IPS-15b (cell line): Measurements from ENCODE around the gene SLC9A9.

Experiments used
- H3K27me3 ChIP-seq: one replicate; pipeline ENCODE4 v1.6.1; 2013; ENCODE audit warnings: low read length; ENCODE audit not compliant: control insufficient read depth, insufficient read depth
- H3K36me3 ChIP-seq: one replicate; pipeline ENCODE4 v1.6.1; 2013; ENCODE audit warnings: low read length; ENCODE audit not compliant: control insufficient read depth, insufficient read depth
- H3K4me1 ChIP-seq: one replicate; pipeline ENCODE4 v1.6.1; 2013; ENCODE audit warnings: mild to moderate bottlenecking, low read length; ENCODE audit not compliant: control insufficient read depth, insufficient read depth
- H3K4me3 ChIP-seq: one replicate; pipeline ENCODE4 v1.5.1; 2013; ENCODE audit warnings: low read depth, low read length
- H3K9ac ChIP-seq: one replicate; pipeline ENCODE4 v1.6.1; 2013; ENCODE audit warnings: low read depth, mild to moderate bottlenecking, low read length
- H3K9me3 ChIP-seq: one replicate; pipeline ENCODE4 v1.6.1; 2013; ENCODE audit warnings: mild to moderate bottlenecking, low read length; ENCODE audit not compliant: control insufficient read depth, insufficient read depth

Gene SLC9A9

DNA sequence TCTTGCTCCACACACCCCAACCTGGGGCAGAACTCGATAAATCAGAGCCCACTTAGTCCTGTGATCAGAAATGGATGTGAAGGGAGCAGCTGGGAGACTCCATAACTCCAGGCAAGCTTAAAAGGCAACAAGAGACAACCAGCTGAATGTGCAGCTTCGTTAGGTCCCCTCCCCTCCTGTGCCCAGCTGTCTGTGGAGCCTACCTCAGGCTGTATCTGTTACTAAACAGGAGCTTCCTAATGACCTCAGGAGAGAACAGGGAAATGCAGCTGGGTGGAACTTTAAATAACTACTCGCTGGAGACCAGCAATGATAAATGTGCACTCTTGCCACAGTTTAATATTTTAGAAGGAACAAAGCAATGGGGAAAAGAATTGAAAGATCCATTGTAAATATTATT, 25.9 kb downstream of the SLC9A9 start:
- Histone ChIP-seq H3K9me3 (no peaks in the 10 kb centered on the region), H3K4me1 (no peaks in the 10 kb centered on the region), H3K27me3 (no peaks in the 10 kb centered on the region), H3K4me3 (no peak overlapping the region), H3K9ac (no peak overlapping the region), H3K36me3 (no peaks in the 10 kb centered on the region)

DNA sequence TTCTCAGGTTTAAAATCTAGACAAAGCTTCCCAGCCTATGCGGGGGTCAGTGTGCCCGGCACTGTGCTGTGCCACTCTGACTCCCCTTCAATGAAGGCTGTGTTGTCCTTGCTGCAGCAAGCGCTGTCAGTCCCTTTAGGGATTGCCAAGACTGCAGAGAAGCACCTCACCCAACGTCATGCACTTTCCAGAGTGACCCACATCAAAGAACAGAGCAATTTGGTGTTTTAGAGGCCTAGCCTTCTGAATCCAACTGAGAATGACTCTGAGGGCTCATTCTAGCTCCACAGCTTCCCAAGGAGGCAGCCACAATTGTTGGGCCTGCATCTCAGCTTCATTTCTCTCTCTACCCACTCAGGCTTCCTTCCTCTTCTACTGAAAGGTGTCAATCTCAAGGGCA, 26.4 kb downstream of the SLC9A9 start:
- no peaks in the 10 kb centered on the region for H3K4me1 ChIP-seq
- no peaks in the 10 kb centered on the region for H3K36me3 ChIP-seq
- H3K9me3 ChIP-seq: no peaks in the 10 kb centered on the region
- H3K27me3 ChIP-seq: no peaks in the 10 kb centered on the region
- H3K4me3 ChIP-seq: no peak overlapping the region
- no peak overlapping the region for H3K9ac ChIP-seq

DNA sequence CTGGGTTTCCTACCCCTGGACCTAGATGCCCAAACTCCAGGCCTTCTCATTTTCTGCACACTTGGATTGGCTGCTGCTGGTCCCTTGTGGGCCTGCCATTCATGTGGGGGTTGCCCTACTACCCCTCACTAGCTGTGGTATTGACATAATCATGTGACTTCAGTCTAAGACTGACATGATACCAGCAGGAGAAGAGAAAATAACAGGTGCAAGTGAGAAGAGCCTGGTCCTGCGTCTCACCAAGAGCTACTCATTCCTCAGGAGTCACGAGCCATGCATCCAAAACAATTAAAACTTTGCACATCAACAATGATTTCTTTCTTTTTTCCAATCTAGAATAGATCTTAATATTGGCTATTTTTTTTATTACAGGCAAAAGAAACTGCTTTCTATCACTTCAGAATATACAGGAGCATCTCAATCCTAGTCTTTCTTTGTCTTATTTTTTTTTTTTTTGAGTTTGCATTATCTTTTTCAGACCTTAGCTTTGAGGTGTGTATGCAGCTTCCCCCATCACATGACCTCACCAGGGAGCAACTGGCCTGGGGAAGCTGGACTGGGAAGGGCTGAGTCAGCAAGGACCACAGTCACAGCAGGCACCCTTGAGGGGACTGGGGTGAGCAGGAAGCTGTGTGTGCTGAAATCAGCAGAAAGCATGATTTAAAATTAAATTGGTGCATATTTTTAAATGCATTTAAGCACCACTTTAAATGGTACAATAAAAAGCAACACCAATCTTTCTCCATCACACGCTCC, 27.6 kb downstream of the SLC9A9 start:
- Histone ChIP-seq H3K9ac (no peak overlapping the region), H3K27me3 (no peaks in the 10 kb centered on the region), H3K4me1 (no peaks in the 10 kb centered on the region)

DNA sequence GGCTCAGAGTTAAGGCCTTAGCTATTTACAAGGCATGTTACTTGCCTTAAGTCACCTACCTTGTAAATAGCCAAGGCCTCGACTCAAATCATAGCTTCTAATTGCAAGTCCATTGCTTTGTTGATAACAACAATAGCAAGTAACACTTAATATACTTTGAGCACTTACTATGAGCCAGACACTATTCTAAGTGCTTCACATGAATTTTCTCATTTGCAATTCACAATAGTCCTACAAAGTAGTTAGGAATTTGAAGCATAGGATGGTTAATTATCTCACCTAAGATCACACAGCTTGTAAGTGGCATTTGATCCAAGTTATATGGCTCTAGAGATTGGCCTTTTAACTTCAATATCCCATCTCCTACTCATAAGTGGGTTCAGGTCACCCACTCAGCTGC, 28.4 kb downstream of the SLC9A9 start:
- no peaks in the 10 kb centered on the region for H3K4me1 ChIP-seq

More for the DNA sequence above, 27.6 kb downstream of the SLC9A9 start:
- H3K36me3 ChIP-seq: no peaks in the 10 kb centered on the region
- H3K4me3 ChIP-seq: no peak overlapping the region
- H3K9me3 ChIP-seq: no peaks in the 10 kb centered on the region

DNA sequence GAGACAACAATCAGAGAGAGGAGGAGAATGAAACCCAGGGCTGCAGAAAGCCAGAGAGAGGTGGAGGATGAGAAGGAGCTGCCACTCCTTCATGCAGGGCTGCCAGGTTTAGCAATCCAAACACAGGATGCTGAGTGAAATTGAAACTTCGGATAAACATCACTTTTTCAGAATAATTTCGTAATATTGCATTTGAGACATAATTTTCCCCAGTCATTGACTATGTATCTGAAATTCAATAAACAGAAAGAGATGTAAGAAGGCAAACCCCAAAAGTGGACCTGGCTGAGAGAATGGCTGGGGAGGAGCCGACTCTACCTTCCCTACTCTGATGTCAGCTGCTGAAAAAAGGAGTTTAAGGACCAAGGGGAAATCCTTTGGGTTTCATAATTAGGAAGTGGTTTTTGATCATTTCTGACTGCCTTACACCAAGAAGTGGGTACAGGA, 33.8 kb downstream of the SLC9A9 start:
- no peaks in the 10 kb centered on the region for H3K4me1 ChIP-seq
- no peaks in the 10 kb centered on the region for H3K9me3 ChIP-seq
- H3K4me3 ChIP-seq: no peak overlapping the region
- no peaks in the 10 kb centered on the region for H3K27me3 ChIP-seq
- no peak overlapping the region for H3K9ac ChIP-seq
- no peaks in the 10 kb centered on the region for H3K36me3 ChIP-seq

More for the DNA sequence above, 28.4 kb downstream of the SLC9A9 start:
- Histone ChIP-seq H3K9me3 (no peaks in the 10 kb centered on the region), H3K36me3 (no peaks in the 10 kb centered on the region), H3K27me3 (no peaks in the 10 kb centered on the region), H3K9ac (no peak overlapping the region), H3K4me3 (no peak overlapping the region)

DNA sequence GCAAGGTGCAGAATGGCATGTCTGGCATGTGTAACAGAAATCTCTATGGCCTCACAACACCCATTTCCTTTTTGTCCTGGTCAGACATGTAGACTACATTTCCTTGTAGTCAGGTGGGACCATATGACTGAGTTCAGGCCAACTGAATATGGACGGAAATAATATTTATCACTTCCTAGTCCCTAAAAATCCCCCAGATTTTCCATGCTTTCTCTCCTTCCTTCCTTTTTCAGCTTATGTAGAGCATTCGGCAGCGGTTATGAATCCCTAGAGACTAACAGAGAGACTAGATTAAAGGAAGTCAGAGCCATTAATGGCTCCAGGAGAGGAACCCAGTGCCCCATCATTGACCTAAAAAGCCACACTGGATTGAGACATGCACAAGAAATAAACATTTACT, 35.8 kb downstream of the SLC9A9 start:
- no peaks in the 10 kb centered on the region for H3K27me3 ChIP-seq
- H3K36me3 ChIP-seq: no peaks in the 10 kb centered on the region
- H3K4me1 ChIP-seq: no peaks in the 10 kb centered on the region
- no peaks in the 10 kb centered on the region for H3K9me3 ChIP-seq
- no peak overlapping the region for H3K4me3 ChIP-seq
- no peak overlapping the region for H3K9ac ChIP-seq

DNA sequence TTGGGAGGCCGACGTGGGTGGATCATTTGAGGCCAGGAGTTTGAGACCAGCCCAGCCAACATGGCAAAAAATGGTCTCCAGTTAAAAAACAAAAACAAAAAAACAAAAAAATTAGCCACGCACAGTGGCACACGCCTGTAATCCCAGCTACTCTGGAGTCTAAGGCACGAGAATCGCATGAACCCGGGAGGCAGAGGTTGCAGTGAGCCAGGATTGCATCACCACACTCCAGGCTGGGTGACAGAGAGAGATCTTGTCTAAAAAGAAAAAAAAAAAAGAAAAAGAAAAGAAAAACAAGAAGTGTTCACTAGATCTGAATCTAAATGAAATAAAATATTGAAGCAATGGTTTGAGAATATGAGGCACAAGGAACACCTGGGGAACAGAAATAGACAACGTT, 36.7 kb downstream of the SLC9A9 start:
- Histone ChIP-seq H3K9me3 (no peaks in the 10 kb centered on the region), H3K27me3 (no peaks in the 10 kb centered on the region), H3K9ac (no peak overlapping the region)

DNA sequence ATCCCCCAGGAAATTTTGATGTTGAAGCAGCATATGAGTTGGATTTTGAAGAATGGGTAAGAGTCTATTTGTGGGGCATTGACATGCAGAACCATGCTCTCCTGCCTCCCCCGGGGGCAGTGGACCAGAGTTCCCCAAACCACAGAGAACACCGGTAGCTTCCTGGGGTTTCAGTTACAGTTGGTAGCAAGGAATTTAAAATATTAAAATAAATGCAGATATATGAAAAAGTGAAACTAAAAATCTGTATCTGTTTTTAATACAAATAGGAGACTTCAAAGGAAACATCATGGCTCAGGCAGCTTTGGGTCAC, 37.4 kb downstream of the SLC9A9 start:
- Histone ChIP-seq H3K4me1 (peaks cover 2% of the 10 kb centered on the region), H3K9me3 (no peaks in the 10 kb centered on the region)

More for the DNA sequence above, 36.7 kb downstream of the SLC9A9 start:
- H3K4me3 ChIP-seq: no peak overlapping the region
- H3K36me3 ChIP-seq: no peaks in the 10 kb centered on the region
- H3K4me1 ChIP-seq: no peaks in the 10 kb centered on the region

DNA sequence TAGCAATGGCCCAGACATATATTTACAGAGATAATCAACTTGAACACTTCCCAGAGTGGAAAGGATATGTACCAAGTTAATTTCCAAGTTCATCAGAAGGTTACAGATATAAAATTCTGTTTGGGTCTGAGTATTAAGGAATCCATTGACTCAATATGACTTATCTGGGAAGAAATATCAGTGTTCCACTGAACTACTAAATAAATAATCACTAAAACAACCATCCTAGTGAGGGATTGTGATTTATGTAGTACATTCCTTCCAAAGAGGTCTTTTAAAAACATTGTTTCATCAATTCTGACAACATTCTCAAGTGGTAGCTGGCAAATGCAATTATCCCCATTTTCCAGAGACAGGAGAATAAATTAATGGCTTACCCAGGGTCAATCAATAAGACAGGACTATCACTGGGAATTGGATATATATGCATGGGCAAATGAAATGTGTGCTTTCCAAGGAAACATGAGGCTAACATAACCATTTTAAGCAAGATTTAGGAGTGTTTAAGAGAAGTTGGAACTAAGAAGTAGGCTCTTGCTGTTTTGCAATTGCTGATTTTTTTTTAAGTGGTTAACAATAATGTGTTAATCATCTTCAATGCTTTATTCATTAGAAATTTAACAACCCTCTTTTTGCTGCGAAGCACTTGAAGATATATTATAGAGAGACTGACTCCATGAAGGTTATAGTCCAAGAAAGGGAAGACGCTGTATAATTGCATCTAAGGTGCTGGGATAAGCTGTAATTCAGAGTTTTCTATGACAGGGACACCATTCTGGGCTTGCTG, 37.9 kb downstream of the SLC9A9 start:
- Histone ChIP-seq H3K4me3 (no peak overlapping the region), H3K9ac (no peak overlapping the region), H3K9me3 (no peaks in the 10 kb centered on the region), H3K36me3 (no peaks in the 10 kb centered on the region), H3K27me3 (no peaks in the 10 kb centered on the region), H3K4me1 (peaks cover 2% of the 10 kb centered on the region)

More for the DNA sequence above, 37.4 kb downstream of the SLC9A9 start:
- Histone ChIP-seq H3K36me3 (no peaks in the 10 kb centered on the region), H3K9ac (no peak overlapping the region), H3K4me3 (no peak overlapping the region), H3K27me3 (no peaks in the 10 kb centered on the region)

DNA sequence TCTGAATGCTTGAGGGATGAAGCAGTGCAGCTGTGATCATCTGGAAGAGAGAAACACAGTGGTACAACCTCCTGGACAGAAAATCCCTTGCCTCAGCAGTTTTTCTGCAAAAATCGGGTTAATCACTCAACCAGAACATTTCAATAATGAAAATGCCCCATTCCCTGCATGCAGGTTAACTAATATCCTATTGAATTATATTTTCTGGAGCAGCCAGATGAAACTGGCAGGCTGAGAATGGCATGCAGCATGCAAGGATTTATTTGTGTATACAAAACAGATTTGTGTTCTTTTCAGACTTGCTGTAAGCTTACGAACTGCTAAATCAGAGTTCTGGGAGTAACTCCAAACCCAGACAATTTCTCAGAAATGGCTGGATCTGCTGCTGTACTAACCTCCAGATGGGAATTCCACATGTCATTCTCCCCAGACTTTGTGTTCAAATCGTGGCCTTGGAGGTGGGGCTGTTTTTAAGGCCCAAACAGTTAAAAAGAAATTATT, 39.1 kb downstream of the SLC9A9 start:
- H3K27me3 ChIP-seq: no peaks in the 10 kb centered on the region
- H3K4me3 ChIP-seq: no peak overlapping the region
- H3K36me3 ChIP-seq: no peaks in the 10 kb centered on the region
- H3K9me3 ChIP-seq: no peaks in the 10 kb centered on the region
- H3K9ac ChIP-seq: no peak overlapping the region
- H3K4me1 ChIP-seq: peaks cover 2% of the 10 kb centered on the region

DNA sequence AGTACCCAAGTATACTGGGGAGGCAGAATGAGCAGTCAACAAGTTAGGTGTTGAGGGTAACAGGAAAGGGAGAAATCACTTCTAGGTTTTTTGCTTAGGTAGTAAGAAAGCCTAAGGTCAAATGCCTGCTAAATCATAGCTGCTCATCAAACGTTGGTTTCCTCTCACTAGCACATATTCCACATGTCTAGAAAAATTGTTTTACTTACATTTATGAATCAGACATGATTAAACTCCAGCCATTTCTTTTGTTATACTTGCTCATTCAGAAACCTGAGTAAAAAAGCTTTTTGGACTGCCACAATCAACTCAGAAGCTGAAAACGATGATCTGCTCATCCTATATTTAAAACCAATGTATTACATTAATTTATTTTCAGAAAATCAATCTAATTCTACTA, 40.2 kb downstream of the SLC9A9 start:
- peaks cover 2% of the 10 kb centered on the region for H3K4me1 ChIP-seq
- no peaks in the 10 kb centered on the region for H3K36me3 ChIP-seq
- H3K27me3 ChIP-seq: no peaks in the 10 kb centered on the region
- H3K4me3 ChIP-seq: no peak overlapping the region
- H3K9ac ChIP-seq: no peak overlapping the region
- H3K9me3 ChIP-seq: no peaks in the 10 kb centered on the region

DNA sequence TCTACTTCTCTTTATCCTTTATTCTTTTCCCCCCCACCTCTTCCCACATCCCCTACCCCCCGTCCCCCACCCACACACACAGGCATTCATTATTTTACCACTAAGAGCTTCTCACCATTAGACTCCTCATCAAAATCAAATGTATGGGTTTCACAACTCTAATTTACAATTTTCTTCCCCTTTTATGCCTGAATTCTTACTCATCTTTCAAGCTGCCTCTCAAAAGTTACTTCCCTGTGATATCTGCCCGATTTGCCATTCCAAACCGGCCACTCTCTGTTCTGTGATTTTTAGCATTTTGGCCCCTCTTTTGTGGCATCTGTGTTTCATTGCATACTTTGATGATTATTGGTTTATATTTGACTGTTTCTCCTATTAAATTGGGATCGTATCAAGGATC, 42.2 kb downstream of the SLC9A9 start:
- H3K9me3 ChIP-seq: no peaks in the 10 kb centered on the region
- H3K36me3 ChIP-seq: no peaks in the 10 kb centered on the region
- peaks cover 2% of the 10 kb centered on the region for H3K4me1 ChIP-seq
- no peak overlapping the region for H3K4me3 ChIP-seq
- no peaks in the 10 kb centered on the region for H3K27me3 ChIP-seq
- H3K9ac ChIP-seq: no peak overlapping the region
